ENCODE data around the gene ADAMTS17.

ADAMTS17 gene

DNA sequence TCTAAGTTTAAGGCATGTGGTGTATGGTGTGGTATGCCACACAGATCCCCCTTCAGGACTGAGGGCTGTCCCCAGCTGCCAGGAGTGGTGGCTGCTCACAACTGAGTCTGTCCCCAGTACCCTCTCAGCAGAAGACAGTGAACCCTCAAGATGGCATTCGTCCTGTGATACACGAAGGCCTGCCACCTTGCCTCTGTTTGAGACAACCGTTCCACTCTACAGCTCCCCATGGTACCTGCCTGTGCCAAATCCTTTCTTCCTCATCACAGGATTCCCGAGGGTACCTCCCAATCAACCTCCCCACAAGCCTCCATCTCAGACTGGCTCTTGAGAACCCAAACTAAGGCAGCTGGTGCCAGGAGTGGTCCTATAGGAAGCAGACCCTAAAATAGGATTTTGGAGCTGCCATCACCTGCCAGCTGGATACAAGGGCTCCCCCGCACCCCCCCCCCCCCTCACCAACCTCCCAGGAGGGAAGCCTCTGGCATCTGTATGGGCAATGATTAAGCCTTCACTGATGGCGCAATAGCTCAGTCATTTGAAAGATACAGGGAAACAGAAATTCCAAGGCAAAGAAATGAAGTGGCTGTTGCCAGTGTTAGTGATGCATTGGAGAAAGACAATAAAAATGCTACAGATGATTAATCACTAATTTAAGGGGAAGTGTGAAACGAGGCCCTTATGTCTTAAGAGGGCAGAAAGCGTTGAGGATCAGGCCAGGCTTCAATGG lies 378.5 kb downstream of the ADAMTS17 start:
- H3K27me3 Mint-ChIP-seq, result peaks cover 20% of the 10 kb centered on the region
- no peak overlapping the region for H3K27ac Mint-ChIP-seq

DNA sequence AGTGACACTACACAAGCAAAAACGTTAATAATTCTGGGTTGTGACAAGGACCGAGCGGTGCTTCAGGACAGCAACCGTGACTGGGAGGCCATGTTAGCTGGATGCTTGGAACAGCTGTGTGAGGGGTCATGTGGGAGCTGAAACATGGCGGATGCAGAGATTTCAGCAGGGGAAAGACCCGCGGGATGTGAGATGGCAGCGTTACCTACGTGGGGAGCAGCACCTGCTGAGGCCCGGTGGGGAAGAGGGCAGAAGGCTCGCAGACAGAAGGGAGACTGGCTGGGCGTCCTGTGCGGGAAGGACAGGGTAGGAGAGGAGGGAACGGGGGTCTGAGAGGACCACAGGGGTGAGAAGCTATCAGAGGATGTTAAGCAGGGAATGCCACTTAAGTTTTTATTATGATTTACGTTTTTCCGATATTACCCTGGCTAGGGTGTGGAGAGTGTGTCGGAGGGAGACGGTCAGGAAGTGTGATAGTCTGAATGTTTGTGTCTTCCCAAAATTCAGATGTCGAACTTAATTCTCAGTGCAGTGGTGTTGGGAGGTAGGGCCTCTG lies 379.7 kb downstream of the ADAMTS17 start:
- Mint-ChIP-seq H3K4me1 (no peaks in the 10 kb centered on the region), H3K4me3 (no peak overlapping the region), H3K36me3 (no peaks in the 10 kb centered on the region), H3K27me3 (peaks cover 27% of the 10 kb centered on the region), H3K9me3 (peaks cover 3% of the 10 kb centered on the region), H3K27ac (no peak overlapping the region)
- ATAC-seq, result no peak

More for the DNA sequence above, 378.5 kb downstream of the ADAMTS17 start:
- Mint-ChIP-seq H3K4me1 (no peaks in the 10 kb centered on the region), H3K4me3 (no peak overlapping the region), H3K9me3 (peaks cover 3% of the 10 kb centered on the region), H3K36me3 (no peaks in the 10 kb centered on the region)
- ATAC-seq, result no peak

DNA sequence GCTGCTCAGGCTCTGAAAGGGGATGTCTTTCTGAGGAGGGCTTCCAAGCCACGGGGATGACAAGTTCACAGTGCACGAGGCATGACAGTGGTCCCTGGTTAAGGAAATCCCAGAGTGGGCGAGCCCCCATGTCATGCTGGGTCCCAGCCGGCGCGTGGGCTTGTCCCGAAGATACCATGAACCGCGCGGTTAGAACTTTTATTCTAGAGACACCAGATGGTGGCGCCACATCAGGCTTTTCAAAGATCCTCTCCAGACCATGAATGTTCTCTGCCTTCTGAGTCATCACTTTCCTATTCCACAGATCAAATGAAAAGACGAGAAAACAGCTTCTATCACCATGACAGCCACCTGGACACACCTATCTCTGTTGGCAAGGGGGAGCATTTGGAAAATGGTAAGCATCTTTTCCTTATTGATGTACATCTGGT lies 380.7 kb downstream of the ADAMTS17 start:
- no peaks in the 10 kb centered on the region for H3K36me3 Mint-ChIP-seq
- H3K27me3 Mint-ChIP-seq, result peaks cover 38% of the 10 kb centered on the region
- peaks cover 3% of the 10 kb centered on the region for H3K9me3 Mint-ChIP-seq
- no peak for ATAC-seq
- H3K27ac Mint-ChIP-seq, result no peak overlapping the region
- H3K4me3 Mint-ChIP-seq, result no peak overlapping the region
- no peaks in the 10 kb centered on the region for H3K4me1 Mint-ChIP-seq

DNA sequence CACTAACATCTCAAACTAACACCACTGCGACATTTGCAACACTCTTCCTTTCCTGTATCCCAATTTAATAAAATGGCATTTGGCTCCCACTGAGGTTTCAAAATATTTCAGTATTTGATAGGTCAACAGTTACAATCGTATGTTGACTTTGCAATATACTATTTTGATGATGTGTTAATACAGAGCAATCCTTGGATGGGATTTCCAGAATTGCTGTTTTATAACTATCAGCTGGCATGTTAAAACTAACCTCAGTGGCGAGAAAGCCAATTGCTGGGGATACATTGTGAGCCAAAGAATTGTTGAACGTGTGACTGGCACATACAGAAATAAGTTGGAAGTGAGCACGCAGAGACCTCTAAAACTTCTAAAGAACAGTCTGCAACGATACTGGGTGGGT lies 382.4 kb downstream of the ADAMTS17 start:
- Mint-ChIP-seq H3K4me1 (no peaks in the 10 kb centered on the region), H3K36me3 (no peaks in the 10 kb centered on the region), H3K27ac (no peak overlapping the region), H3K9me3 (peaks cover 3% of the 10 kb centered on the region), H3K27me3 (peaks cover 53% of the 10 kb centered on the region), H3K4me3 (no peak overlapping the region)
- no peak for ATAC-seq

DNA sequence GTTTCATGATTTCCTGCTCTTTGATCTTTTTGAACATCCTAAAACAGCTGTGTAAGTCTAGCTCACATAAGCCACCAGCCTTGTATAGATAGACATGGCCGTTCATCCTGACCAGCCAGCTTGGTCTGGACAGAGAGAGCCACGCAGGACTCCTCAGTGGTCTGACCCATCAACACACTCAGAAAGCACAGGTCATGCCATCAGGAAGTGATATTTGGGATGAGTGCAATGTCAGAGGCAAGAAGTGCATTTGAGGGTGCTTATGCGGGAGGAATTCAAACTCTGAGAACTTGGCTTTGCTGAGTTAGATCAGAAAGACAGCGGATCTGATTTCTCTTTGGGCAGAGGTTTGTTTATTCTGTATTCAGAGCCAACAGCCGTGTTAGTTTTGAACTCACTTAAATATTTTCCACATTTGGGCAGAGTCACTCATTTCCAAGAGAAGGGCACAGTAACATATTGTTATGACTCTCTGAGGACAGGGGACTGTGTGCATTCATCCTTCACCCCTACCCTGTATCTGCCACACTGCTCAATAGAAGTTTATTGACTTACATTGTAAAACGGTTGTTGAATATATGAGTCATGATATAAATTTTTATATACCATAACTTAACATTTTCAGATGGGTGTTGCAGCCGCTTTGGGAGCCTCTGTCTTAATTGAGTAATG lies 383.2 kb downstream of the ADAMTS17 start:
- peaks cover 53% of the 10 kb centered on the region for H3K27me3 Mint-ChIP-seq
- H3K4me1 Mint-ChIP-seq, result no peaks in the 10 kb centered on the region
- no peak overlapping the region for H3K27ac Mint-ChIP-seq
- no peak overlapping the region for H3K4me3 Mint-ChIP-seq
- H3K9me3 Mint-ChIP-seq, result peaks cover 3% of the 10 kb centered on the region
- no peaks in the 10 kb centered on the region for H3K36me3 Mint-ChIP-seq
- ATAC-seq, result no peak

DNA sequence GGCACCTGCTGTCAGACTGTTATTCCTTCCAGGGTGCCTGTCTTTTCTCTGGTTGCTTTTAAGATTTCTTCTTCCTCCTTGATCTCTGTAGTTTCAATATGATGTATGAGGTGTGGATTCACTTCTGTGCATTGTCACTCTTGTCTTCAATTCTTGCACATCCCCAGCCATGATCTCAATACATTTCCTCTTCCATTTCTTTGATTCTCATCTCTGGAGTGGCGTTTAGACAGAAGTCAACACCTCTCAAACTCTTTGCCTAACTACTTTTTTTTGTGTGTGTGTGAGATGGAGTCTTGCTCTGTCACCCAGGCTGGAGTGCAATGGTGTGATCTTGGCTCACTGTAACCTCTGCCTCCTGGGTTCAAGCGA lies 384.1 kb downstream of the ADAMTS17 start:
- no peak for ATAC-seq
- H3K27me3 Mint-ChIP-seq, result peaks cover 60% of the 10 kb centered on the region
- H3K4me1 Mint-ChIP-seq, result no peaks in the 10 kb centered on the region
- no peaks in the 10 kb centered on the region for H3K36me3 Mint-ChIP-seq
- H3K9me3 Mint-ChIP-seq, result peaks cover 3% of the 10 kb centered on the region
- H3K27ac Mint-ChIP-seq, result no peak overlapping the region
- H3K4me3 Mint-ChIP-seq, result no peak overlapping the region

DNA sequence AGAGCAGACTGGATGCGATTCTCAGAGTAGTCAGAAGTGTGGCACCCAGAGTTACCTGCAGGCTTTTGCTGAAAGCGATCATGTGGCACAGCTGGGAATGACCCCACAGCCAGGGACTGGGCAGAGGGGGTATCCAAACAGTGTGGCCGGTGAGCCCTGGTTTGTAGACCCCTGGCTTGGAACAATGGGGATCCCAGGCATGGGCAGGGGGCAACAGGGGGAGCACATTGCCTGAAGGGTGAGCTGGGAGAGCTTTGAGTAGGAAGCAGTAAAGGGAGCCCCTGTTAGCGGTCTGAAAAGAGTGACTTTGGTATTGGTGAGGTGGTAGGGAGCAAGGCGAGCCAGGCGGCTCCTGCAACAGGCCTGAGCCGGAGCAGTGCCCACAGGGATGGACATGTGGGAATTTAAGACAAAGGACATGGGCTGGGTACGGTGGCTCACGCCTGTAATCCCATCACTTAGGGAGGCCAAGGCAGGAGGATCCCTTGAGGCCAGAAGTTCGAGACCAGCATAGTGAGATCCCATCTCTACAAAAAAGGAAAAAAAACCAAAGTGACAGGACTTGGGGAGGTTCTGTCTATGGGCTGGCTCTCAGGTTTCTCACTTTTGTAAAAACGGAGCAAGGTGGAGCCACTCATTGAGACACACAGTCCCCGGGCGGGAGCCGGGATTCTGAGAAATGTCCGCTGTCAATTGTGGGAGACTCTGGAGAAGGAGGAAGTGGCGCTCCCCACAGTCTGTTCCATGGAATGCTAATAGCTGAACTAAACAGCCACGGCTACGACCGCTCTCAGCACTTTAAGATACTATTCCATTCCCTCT lies 384.7 kb downstream of the ADAMTS17 start:
- Mint-ChIP-seq H3K4me3 (no peak overlapping the region), H3K27ac (no peak overlapping the region), H3K36me3 (no peaks in the 10 kb centered on the region), H3K4me1 (no peaks in the 10 kb centered on the region), H3K27me3 (peaks cover 66% of the 10 kb centered on the region), H3K9me3 (peaks cover 3% of the 10 kb centered on the region)
- no peak for ATAC-seq

DNA sequence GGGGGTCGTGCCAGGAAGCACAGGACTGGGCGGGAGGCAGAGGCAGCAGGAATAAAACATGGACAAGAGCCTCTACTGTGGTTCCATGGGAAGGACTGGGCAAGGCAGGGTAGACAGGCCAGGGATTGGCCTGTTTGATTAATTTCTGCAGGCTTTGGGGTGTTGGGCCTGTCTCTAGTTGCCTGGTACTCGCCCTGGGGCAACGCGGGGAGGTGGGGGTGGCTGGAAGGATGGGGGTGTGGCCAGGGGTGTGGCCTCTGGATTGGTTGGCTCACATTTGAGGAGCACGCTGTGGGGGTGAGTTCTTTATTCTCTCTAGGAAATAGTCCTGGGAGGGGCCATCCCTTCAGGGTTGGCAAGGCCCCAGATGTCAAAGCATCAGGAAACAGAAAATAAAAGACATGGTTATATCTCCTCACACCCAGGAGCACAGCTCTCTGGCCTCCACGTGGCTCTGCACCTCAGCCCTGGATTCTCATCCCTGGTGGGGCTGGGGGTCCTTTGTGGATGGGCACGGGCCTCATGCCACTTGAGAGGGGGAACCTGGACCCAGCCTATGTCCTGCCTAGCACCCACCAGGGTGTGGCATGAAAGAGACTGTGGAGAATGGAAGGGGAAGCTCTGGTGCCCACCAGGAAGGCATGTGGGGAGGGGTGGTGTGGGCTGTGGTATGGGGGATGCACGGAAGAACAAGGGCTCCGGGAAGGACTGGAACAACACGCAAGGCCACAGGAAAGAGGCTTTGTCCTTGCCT lies 385.6 kb downstream of the ADAMTS17 start:
- Mint-ChIP-seq H3K9me3 (peaks cover 3% of the 10 kb centered on the region), H3K4me3 (no peak overlapping the region), H3K36me3 (no peaks in the 10 kb centered on the region), H3K27me3 (peaks cover 69% of the 10 kb centered on the region), H3K4me1 (no peaks in the 10 kb centered on the region), H3K27ac (no peak overlapping the region)
- no peak for ATAC-seq

DNA sequence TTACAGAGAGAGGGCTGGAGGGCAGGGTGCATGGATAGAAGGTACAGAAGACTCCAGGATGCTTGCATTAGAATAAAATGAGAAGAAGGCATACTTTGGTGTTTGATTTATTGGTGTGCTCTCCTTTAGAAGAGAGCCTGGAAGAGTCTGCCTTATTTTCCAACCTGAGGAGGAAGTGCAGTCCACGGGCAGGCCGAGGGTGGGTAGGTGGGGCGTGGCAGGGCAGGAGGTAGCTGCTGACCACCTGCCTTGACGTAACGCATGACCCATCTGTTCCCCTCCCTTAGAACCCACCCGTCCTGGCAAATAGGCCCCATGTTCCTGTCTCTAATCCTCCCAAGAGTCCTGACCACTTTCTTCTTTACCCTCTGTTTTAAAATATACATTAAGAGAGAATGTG lies 386.2 kb downstream of the ADAMTS17 start:
- Mint-ChIP-seq H3K27ac (no peak overlapping the region), H3K36me3 (no peaks in the 10 kb centered on the region), H3K9me3 (peaks cover 3% of the 10 kb centered on the region), H3K4me1 (no peaks in the 10 kb centered on the region), H3K4me3 (no peak overlapping the region), H3K27me3 (peaks cover 76% of the 10 kb centered on the region)
- no peak for ATAC-seq

DNA sequence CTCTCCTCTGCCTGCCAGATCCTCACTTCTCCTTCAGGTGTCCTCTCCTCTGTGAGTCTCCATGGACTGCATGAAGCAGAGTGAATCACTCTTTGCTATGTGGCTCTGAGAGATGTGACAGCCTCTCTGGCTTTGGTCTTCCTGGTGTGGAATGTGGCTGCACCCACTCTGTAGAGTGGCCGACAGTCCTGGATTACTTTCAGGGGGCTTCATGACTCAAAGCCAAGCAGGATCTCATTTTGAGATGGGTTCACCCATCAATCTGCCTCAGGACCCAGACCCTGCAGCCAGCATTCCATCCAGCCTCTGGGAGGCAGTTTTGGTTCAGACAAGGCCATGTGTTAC lies 386.6 kb downstream of the ADAMTS17 start:
- peaks cover 79% of the 10 kb centered on the region for H3K27me3 Mint-ChIP-seq
- H3K4me3 Mint-ChIP-seq, result no peak overlapping the region
- peaks cover 5% of the 10 kb centered on the region for H3K9me3 Mint-ChIP-seq
- no peaks in the 10 kb centered on the region for H3K36me3 Mint-ChIP-seq
- ATAC-seq, result no peak
- no peak overlapping the region for H3K27ac Mint-ChIP-seq
- H3K4me1 Mint-ChIP-seq, result no peaks in the 10 kb centered on the region

DNA sequence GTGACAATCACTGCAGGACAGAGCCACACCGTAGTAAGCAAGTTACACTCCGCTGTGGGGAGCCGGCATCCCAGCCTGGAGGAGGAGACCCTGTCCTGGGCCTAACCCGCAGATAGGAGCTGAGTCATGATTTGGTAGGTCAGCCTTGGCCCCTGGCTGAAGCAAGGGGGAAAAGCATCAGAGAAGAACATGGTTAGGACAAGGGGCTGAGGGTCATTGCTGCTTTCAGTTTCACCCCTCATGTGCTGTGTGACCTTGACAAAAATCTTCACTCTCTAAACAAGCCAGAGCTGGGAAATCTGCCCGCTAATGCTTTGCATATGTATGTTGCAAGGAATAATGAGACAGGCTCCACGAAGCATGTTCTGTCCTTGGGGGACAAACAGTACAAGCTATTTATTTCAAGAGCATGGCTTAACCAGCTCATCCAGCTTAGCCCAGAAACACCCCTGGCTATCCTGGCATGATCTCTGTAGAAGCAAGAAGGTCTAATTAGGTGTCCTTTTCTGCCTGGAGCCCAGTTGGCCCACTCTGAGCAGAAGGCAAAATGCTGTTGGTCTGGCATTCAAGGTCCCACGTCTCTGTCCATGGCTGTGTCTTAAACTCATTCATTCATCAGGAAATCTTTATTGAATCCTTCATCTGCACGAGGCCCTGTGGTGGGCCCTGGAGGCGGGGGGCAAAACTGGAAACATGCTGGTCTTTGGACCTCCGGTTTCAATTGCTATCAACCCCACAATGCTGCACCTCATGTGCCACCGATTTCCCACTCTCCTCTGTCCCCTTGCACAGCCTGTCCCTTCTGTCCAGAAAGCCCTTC lies 387.2 kb downstream of the ADAMTS17 start:
- Mint-ChIP-seq H3K27me3 (peaks cover 79% of the 10 kb centered on the region), H3K36me3 (no peaks in the 10 kb centered on the region), H3K9me3 (peaks cover 5% of the 10 kb centered on the region), H3K27ac (no peak overlapping the region), H3K4me1 (no peaks in the 10 kb centered on the region), H3K4me3 (no peak overlapping the region)
- no peak for ATAC-seq

DNA sequence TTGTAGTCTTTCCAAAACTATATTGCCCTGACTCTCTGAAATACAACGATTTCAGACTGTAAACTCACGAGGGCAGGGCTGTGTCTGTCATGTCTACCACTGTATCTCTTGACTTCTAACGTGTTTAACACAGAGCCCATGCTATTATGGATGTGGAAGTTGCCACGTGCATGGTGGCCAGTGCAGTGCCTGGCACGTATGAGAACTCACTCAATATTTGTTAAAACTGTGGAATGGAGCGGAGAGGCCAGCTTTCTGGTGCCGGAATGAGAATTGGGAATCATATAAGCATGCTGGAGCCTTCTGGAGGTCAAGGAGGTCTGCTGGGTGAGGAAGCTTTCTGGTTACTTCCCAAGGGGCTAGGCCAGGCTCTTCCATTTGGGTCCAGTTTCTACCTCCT lies 387.9 kb downstream of the ADAMTS17 start:
- no peaks in the 10 kb centered on the region for H3K4me1 Mint-ChIP-seq
- no peak for ATAC-seq
- H3K27ac Mint-ChIP-seq, result no peak overlapping the region
- H3K9me3 Mint-ChIP-seq, result peaks cover 5% of the 10 kb centered on the region
- peaks cover 77% of the 10 kb centered on the region for H3K27me3 Mint-ChIP-seq
- H3K36me3 Mint-ChIP-seq, result no peaks in the 10 kb centered on the region
- H3K4me3 Mint-ChIP-seq, result no peak overlapping the region

DNA sequence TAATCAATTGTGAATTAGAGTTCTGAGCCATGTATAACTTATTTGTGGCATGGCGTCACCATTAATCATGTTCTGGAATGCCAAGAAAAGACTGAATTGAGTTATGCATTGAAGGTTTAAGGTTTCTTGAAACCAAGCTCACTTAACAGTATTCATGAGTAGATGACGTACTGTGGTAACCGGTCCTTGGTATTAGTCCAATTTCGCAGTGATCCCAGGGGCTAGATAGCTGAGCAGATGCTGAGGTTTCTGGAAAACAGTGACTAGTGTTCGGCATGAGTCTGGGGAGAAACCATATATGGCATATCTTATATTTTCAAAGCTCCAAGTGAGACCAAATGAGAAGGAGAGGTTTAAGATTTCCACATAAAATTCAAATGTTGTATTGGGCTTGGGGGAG lies 390.3 kb downstream of the ADAMTS17 start:
- no peaks in the 10 kb centered on the region for H3K36me3 Mint-ChIP-seq
- H3K27ac Mint-ChIP-seq, result no peak overlapping the region
- H3K4me1 Mint-ChIP-seq, result no peaks in the 10 kb centered on the region

DNA sequence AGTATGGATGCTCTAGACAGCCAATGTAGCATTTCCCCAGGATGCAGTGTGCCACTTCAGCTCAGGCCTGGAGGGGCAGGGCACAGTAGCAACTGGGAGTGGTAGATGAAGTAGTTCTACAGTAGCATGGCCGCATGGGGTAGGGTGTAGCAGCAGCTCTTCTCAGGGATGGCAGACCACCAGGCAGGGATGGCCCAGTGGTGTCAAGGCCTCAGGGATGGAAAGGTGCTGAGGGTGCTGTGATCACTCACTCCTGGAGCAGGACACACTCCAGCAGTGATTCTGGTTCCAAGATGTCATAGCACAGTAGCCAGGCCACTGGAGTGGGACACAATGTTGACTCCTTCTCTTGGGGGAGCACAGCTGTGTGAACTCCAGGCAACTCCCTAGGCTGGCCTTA lies 397.6 kb downstream of the ADAMTS17 start:
- Mint-ChIP-seq H3K27ac (no peak overlapping the region), H3K27me3 (peaks cover 26% of the 10 kb centered on the region), H3K4me1 (no peaks in the 10 kb centered on the region), H3K4me3 (no peak overlapping the region), H3K36me3 (peaks cover 6% of the 10 kb centered on the region), H3K9me3 (peaks cover 34% of the 10 kb centered on the region)
- no peak for ATAC-seq

More for the DNA sequence above, 390.3 kb downstream of the ADAMTS17 start:
- Mint-ChIP-seq H3K27me3 (peaks cover 54% of the 10 kb centered on the region), H3K4me3 (no peak overlapping the region), H3K9me3 (peaks cover 9% of the 10 kb centered on the region)
- ATAC-seq, result no peak
